Fibroblast of skin of right quadriceps (primary cell): Measurements from ENCODE around the gene SIRPA.
A peak's percentile ranks its signal among the peaks of the same experiment; 100 is the strongest.
"Not testable (repeated sequence)": the region's sequence is repeated elsewhere in the genome, so short reads cannot be mapped to it uniquely, and the experiment has no call there.

ENCODE experiments used
- DNase-seq: peaks from one replicate; pipeline ENCODE4 v3.0.0-alpha.2; 2013

Gene SIRPA

GRCh38 chr20:1908191-1908590, 13.0 kb downstream of the SIRPA start:
- no peak for DNase-seq

- no peak for DNase-seq
Observed at GRCh38 chr20:1909097-1909496, 13.9 kb downstream of the SIRPA start.

GRCh38 chr20:1911536-1911935, 16.3 kb downstream of the SIRPA start:
- no peak for DNase-seq

GRCh38 chr20:1912053-1912452, 16.8 kb downstream of the SIRPA start:
- DNase-seq: no peak

DNA sequence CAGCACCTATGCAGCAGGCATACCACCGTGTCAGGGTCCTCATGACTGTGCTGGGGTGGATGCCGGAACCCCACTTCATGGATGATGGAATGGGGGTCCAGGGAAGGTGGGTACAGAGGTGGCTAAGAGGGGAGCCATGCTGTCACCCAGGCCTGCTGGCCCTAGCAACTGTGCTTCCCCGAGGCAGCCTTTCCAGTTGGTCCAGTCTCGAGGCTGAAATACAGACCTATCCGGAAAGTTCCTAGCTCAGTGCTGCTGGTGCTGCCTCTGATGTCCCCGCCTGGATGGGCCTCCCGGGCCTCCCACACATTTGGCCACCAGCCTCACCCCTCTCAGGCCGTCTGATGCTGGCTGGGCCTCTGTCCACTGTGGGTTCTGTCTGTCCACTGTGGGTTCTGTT, 17.4 kb downstream of the SIRPA start:
- no peak for DNase-seq

DNA sequence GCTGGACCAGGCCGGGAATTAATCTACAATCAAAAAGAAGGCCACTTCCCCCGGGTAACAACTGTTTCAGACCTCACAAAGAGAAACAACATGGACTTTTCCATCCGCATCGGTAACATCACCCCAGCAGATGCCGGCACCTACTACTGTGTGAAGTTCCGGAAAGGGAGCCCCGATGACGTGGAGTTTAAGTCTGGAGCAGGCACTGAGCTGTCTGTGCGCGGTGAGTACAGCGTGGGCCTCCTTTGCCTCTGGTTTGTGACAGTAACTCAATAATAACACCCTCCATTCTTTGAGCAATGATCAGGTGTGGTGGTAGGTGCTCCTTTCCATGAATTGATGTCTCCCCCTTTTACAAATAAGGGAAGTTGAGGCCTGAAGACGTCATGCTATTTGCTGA, 20.0 kb downstream of the SIRPA start:
- DNase-seq: not testable (repeated sequence)

- no peak for DNase-seq
Observed at GRCh38 chr20:1915725-1916124, 20.5 kb downstream of the SIRPA start.

DNA sequence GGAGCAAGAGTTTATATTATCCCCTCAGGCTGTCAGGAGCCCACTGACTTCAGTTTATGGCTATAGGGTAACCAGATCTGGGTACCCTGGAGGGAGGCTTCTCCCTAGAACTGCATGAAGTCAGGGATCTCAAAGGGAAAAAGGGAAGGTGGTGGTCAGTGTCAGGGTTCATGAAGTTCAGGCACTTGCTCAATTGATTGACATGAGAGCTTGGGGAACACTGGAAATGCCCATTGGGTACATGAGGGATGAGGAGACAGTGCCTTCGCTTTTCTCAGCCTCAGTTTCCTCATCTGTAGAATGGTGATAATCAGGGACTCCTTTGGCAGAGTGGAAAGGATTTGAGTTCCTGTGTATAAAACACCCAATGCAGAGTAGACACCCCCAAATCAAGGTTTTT, 22.6 kb downstream of the SIRPA start:
- no peak for DNase-seq

GRCh38 chr20:1918491-1919165, 23.4 kb downstream of the SIRPA start:
- no peak for DNase-seq

DNA sequence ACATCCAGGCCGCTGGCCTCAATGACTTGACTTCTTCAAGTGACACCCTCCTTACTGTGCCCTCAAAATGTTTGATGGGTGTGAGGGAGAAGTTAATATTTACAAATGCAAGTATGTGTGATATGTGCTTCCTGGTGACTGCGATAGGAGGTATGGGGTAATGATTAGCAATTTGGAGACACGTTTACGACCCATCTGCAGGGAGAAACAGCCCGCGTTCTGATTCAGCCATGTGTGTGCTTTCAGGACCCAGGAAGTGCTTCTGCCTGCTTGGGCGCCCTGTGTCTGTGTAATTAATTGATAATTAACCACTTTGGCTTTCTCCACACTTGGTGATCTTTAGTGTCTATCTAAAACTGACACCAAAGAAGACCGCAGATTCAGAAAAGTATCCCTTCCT, 25.0 kb downstream of the SIRPA start:
- no peak for DNase-seq

DNA sequence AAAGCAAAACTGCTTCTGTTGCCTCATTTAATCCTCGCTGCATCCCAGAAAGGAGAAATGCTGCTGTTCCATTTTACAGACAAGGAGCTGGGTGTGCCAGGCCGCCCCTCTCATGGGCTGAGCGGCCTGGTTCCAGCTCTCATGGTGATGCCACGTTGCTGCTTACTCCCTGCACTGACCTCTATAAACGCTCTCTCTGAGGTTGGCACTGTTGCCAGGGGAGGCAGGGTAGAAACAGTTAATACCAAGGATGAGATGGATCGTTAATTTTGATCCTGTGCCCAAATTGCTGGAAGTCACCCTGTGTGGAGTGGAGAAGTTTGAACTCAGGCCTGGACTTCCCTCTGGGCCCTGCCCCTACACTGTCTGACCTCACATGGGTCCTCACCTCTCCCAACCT, 25.6 kb downstream of the SIRPA start:
- DNase-seq: no peak

DNA sequence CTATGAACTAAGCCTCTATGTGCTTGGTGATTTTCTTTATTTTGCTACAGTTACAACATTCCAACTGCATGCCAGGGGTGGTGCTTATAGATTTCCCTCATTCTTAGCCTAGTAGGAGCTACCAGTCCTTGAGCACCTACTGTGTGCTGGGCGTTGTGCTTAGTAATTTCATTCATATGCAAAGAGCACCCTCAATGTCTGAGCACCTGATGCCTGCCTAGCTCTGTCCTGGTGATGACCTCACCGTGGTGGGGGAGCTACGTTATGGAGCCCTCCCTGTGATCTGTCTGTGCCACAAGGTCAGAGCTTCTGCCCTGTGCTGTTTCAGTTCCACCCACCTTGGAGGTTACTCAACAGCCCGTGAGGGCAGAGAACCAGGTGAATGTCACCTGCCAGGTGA, 26.8 kb downstream of the SIRPA start:
- DNase-seq: not testable (repeated sequence)

DNA sequence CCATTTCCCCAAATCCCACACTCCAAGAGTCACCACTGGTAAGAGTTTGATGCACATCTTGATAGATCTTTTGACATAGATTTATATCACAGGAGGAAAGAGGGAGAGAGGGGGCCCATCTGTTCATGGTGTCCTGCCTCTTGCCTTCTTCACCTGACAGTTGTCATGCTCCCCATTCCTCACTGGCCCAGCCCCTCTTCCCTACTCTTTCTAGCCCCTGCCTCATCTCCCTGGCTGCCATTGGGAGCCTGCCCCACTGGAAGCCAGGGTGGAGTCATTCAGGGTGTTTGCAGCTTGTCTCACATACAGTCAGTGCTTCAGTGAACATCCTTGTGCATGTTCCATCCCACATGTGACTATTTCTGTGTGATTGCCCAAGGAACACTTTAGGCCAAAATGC, 27.6 kb downstream of the SIRPA start:
- DNase-seq: no peak

DNA sequence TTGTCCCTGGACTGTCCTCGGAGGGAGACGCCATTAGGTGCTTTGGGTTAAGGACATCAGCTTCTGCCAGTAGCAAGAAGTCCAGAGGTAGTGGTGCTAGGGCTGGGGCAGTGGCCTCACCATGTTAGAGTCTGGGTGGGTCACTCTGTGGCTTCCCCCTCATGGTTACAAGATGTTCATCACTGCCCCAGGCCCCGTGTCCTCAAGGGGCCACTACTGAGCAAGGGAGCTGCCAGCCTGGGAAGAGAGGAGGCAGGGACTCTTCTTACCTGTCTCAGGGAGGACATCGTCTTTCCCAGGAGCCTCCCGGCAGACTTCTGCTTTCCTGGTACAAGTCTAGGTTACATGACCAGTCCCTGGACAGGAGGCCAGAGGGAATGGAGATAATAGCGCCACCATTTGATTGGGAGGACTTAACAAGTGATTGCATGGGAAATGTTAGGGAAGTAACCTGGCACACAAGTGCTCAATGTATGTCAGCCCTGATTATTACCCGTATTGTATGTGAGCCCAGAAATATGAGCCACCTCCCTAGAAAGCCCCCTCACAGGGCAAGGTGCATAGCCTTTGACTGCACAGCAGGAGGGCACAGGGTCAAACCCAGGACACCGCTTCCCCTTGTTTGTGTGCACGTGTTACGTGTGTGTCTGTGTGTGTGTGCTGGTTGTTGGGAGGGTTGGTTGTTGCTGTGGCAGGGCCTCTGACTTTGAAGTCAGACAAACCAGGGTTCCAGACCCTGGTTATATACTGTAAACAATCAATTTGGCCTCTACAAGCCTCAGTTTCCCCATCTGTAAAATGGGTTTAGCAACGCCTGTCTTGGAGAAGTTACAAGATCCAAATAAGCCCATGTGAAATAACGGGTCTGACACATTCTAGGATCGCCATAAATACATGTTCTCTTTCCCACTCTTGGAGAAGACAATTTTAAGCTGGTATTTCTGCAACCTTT, 30.0 kb downstream of the SIRPA start:
- no peak for DNase-seq

DNA sequence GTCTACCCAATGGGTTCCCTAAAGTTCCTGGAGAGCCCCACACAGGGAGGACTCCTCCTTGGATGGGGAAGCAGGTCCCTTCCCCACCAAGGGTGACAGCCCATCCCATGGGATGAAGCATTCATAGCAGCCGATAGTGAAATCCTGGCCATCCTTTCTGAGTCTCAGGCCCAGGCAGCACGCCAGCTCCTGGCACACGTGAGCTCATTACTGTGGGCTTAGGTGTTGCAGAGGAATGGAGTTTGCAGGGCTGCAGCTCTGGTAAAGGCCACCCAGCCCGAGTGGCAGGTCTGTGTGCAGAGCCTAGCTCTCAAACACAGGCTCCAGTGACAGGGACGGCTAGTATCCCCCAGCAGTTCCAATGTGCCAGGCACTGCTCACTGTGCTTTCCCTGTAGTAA, 31.0 kb downstream of the SIRPA start:
- DNase-seq: no peak

DNA sequence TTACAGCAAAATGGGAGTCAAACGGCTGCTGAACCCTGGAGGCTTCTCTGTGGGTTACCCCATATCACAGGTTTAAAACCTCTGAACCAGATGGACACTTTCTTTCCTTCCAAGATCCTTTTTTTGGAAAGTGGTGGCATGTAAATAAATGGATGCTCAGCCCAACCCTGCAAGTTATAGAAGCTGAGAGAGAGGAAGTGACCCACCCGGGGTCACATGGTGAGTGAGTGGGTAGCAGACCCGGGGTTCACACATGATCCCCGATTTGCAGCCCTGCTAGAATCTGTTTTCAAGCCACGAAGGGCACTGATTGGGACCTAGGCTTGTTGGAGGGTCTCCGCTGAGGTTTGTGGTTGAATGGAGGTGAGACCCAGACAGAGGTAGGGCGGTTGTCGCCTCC, 32.0 kb downstream of the SIRPA start:
- no peak for DNase-seq

DNA sequence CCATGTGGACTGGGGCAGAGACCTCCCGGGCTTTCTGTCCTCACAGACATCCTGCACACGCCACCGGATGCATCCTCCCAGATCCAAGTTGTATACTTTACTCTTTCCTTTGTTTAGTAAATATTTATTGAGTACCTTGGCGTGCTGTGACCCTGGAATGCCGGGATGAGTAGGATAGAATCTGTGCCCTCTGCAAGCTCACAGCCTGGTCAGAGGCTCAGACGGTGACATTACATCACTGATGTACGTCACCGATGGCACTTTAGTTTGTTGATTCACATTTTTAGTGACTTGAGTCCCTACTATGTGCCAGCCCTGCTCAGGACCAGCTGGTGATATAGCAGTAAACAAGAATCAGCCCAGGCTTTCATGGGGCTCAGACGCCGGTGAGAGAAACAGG, 32.9 kb downstream of the SIRPA start:
- DNase-seq: no peak

GRCh38 chr20:1928782-1929181, 33.6 kb downstream of the SIRPA start:
- DNase-seq: no peak

GRCh38 chr20:1929460-1929859, 34.3 kb downstream of the SIRPA start:
- no peak for DNase-seq

GRCh38 chr20:1930165-1930564, 35.0 kb downstream of the SIRPA start:
- DNase-seq: no peak

DNA sequence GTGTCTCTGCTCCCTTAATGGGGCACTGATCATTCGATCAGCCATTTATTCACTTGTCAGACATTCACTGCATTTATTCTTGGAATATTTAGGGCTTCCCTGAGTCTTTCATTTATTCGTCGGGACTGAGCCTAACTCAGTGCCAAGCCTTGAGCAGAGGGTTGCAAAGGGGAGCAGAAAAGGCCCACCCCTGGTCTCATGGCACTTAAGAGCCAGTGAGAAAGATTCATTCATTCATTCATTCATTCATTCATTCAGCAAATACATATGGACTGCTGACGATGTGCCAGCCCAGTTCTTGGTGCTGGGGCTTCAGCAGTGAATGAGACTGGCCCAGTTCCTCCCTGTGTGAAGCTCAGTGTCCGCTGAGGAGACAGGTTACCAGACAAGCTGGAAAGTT, 36.6 kb downstream of the SIRPA start:
- no peak for DNase-seq

DNA sequence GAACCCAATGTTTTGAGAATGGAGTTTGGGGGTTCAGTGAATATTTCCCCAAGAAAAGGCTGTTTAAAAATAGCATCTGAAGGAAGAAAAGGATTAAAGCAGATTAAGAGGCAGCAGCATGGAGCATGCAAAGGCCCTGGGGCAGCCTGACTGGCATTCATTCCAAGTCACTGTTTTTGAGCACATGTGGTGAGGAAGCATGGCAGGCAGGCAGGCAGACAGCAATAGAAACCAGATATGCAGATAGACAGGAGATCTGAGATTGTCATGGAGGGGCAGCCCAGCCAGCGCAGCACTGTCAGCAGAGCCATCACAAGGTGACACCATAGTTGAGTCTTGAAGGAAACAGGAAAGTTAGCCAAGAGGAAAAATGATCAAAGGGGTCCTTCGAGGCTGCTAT, 37.8 kb downstream of the SIRPA start:
- DNase-seq: no peak

DNA sequence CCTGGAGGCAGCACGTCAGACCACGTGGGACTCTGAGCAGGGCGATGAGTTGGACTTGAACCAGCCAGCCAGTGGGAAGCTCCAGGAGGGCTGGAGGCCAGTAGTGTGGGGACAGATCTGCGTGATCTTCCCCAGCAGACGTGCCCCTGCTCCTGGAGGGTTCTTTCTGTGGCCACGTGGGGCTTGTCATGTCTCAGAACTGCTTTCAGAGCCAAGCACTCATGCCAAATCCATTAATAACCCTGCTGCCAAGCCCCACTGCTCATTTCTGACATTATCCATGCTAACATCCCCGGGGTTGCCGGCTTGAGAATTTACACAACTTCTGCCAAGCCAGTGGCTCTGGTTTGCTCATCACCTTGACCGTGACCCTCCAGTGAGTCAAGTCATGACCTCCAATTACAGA, 38.3 kb downstream of the SIRPA start:
- peak; percentile 48 for DNase-seq

GRCh38 chr20:1934156-1934555, 38.9 kb downstream of the SIRPA start:
- DNase-seq: peak; percentile 79
